Femur (tissue), 1 donor: ENCODE data around the gene MARK3.
"Not testable (repeated sequence)": the region's sequence is repeated elsewhere in the genome, so short reads cannot be mapped to it uniquely, and the experiment has no call there.

ENCODE experiments used
- DNase-seq: peaks from one replicate; pipeline ENCODE4 v3.0.0-alpha.2; 2017

MARK3 gene

GRCh38 chr14:103517174-103517566 is 132.0 kb downstream of the MARK3 start:
- peak; percentile 36 for DNase-seq

- peak; percentile 47 for DNase-seq
Measured at GRCh38 chr14:103517721-103518421, 132.7 kb downstream of the MARK3 start.

GRCh38 chr14:103518422-103519042 is 133.3 kb downstream of the MARK3 start:
- DNase-seq: peak; percentile 66

GRCh38 chr14:103519043-103519836 is 134.0 kb downstream of the MARK3 start:
- peak; percentile 32 for DNase-seq

- DNase-seq: peak; percentile 45
Measured at GRCh38 chr14:103519837-103520212, 134.6 kb downstream of the MARK3 start.

GRCh38 chr14:103520269-103520656 is 135.0 kb downstream of the MARK3 start:
- DNase-seq: peak; percentile 35

GRCh38 chr14:103520657-103521437 is 135.6 kb downstream of the MARK3 start:
- peak; percentile 84 for DNase-seq

- no peak for DNase-seq
Measured at GRCh38 chr14:103521438-103521950, 136.3 kb downstream of the MARK3 start.

- DNase-seq: peak; percentile 49
Measured at GRCh38 chr14:103521951-103522563, 136.8 kb downstream of the MARK3 start.

GRCh38 chr14:103522649-103523574 is 137.7 kb downstream of the MARK3 start, which contains the start of gene CKB:
TSS of gene CKB (minus strand) at chr14:103522830. CDS start at chr14:103522493, 337 bp downstream.
- peak; percentile 76 for DNase-seq

- no peak for DNase-seq
Measured at GRCh38 chr14:103523575-103523954, 138.3 kb downstream of the MARK3 start.

GRCh38 chr14:103524002-103524935 is 139.1 kb downstream of the MARK3 start:
- DNase-seq: no peak

- not testable (repeated sequence) for DNase-seq
Measured at GRCh38 chr14:103525430-103526246, 140.4 kb downstream of the MARK3 start.

GRCh38 chr14:103526247-103526913 is 141.2 kb downstream of the MARK3 start:
- DNase-seq: no peak

- no peak for DNase-seq
Measured at GRCh38 chr14:103526914-103527248, 141.7 kb downstream of the MARK3 start.

- no peak for DNase-seq
Measured at GRCh38 chr14:103527408-103528145, 142.4 kb downstream of the MARK3 start.

- DNase-seq: no peak
Measured at GRCh38 chr14:103528146-103528586, 143.0 kb downstream of the MARK3 start.
